Epithelial cell of proximal tubule (primary cell): ENCODE data around the gene ESX1. TPM values are rescaled to one million over a fixed set of nuclear protein-coding genes. Genes with fewer than 3 reads are reported as not detected.

Source experiments
- DNase-seq: peaks from one replicate; pipeline ENCODE4 v3.0.0-alpha.2; 2011; ENCODE audit warnings: low read depth
- H3K4me3 ChIP-seq: 2 replicates; pipeline ENCODE4 v1.5.1; 2011; ENCODE audit warnings: low read depth, mild to moderate bottlenecking, low read length
- total RNA-seq: library from RNA; depleted of rRNA; stranded (reverse); fragments of >200 nt; gene quantifications from 2 replicates; pipeline ENCODE4 v1.2.3, GENCODE V29; 2015
- TF ChIP-seq, protein P1 (sequence below): conservative IDR thresholded peaks from 2 replicates; pipeline ENCODE4 v1.5.1; 2012; ENCODE audit warnings: low read depth, mild to moderate bottlenecking, low read length

ESX1 gene
- 0.22 TPM in 1 of 2 replicates, not detected in the other for total RNA-seq

DNA sequence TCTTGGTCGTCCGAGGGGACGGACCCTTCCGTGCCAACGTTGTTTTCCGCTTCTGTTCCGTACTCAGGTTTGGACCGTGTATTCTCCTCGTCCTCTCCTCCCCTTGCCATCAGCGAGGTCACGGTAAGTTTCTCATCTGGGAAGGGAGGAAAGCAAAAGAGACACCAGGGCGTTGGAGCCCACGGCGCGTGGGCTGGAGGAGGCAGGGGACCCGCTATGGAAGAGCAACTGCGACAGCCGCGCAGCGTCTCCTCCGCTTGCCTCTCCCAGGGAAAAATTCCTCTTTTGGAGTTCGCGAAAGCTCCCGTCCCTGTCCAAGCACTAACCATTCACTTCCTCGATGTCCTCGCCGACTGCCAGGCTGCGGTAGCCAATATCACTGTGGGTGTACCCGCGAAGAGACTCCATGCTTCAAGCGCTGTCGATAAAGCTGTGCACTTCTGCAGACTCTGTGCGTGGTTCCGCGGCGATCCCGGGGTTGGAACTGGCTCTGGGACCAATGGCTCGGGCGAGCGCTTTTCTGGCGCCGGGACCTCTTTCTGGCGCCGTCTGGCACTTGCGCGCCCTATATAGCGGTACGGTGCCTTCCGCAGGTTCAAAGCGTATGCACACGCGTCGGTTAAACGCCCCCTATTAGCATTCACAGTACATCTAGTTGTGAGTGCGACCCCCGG is at the start of gene ESX1:
Gene ESX1, minus strand, starts transcription at position 492 of the 674 bp plus-strand sequence. Its CDS starts 84 bp downstream, at position 408.
- DNase-seq, result no peak
- H3K4me3 ChIP-seq, result peak within 1 kb of the TSS; percentile 6
- TF ChIP-seq, protein P1, sequence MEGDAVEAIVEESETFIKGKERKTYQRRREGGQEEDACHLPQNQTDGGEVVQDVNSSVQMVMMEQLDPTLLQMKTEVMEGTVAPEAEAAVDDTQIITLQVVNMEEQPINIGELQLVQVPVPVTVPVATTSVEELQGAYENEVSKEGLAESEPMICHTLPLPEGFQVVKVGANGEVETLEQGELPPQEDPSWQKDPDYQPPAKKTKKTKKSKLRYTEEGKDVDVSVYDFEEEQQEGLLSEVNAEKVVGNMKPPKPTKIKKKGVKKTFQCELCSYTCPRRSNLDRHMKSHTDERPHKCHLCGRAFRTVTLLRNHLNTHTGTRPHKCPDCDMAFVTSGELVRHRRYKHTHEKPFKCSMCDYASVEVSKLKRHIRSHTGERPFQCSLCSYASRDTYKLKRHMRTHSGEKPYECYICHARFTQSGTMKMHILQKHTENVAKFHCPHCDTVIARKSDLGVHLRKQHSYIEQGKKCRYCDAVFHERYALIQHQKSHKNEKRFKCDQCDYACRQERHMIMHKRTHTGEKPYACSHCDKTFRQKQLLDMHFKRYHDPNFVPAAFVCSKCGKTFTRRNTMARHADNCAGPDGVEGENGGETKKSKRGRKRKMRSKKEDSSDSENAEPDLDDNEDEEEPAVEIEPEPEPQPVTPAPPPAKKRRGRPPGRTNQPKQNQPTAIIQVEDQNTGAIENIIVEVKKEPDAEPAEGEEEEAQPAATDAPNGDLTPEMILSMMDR, result no peak

DNA sequence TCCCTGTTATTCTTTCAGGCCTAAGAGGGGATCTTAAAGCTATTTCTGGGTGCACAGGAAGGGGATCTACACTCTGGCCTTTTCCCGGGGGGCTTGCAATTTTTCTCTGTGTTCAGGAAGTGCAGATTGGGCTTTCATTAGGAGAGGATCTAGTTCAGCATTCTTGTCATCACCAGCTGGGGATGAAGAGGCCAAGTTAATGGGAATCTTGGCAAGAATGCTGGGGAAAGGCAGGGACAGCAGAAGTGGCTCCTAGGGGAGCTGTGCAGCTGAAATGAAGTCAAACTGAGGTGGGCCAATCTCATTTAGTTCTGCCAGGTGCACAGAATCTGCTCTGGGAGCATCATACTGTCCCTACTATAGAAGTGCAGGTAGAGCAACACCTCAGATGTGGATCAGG is 40.9 kb upstream of the ESX1 start:
- no peak for DNase-seq
- TF ChIP-seq, protein P1, result no peak
- H3K4me3 ChIP-seq, result no peak overlapping the region

DNA sequence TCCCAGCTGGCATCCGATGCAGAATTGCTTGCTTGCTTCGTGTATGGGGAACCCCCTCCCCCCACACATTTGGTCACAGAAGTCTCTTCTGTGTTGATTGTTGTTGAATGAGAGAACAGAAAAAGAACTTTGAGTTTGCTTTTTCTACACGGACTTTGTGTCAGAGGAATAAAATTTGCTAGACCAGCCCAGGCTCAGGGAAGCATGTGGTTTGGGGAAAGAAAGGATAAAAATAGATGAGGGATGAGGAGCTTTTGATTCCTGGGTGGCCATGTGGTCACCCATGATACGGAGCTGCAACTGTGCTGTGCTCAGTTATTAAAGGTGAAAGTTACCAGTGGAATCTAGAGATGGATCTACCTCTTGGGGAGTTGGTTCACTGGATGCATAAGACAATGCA is 34.2 kb upstream of the ESX1 start:
- no peak for DNase-seq
- TF ChIP-seq, protein P1, result no peak

GRCh38 chrX:104288269-104288668 is 33.5 kb upstream of the ESX1 start:
- DNase-seq, result no peak
- TF ChIP-seq, protein P1, result no peak
- H3K4me3 ChIP-seq, result no peak overlapping the region

More for the DNA sequence above, 34.2 kb upstream of the ESX1 start:
- no peak overlapping the region for H3K4me3 ChIP-seq

DNA sequence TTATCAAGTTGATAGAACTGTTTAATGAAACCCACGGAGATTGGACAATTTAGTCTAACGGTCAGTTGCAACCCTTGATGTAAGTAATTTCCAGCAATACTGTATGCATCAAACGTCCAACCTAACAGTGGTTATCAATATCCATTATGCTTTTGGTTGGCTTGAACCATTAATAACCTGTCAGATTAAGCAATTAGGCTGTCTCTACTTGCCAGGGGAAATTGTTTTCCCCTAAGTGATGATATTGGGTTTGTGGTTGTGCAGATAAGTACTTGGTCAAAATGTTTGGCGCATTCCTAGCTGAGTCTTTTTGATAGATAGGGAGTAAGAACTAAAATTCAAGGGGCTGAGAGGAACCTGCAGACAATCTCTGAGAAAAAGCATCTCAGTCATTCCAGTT is 30.5 kb upstream of the ESX1 start:
- TF ChIP-seq, protein P1, result no peak
- H3K4me3 ChIP-seq, result no peak overlapping the region
- no peak for DNase-seq

GRCh38 chrX:104284507-104284906 is 29.8 kb upstream of the ESX1 start:
- H3K4me3 ChIP-seq, result no peak overlapping the region
- no peak for DNase-seq
- TF ChIP-seq, protein P1, result no peak

- TF ChIP-seq, protein P1, result no peak
- H3K4me3 ChIP-seq, result no peak overlapping the region
- no peak for DNase-seq
These were observed 27.5 kb upstream of the ESX1 start for GRCh38 chrX:104282166-104282725.
